WTC11 (cell line): Measurements from ENCODE around the gene MTRF1. TPM values are rescaled to one million over a fixed set of nuclear protein-coding genes. Genes with fewer than 3 reads are reported as not detected.

Experiments used
- ATAC-seq: fragments of 200-7000 bp; cut with Tn5 transposase; 2 replicates; pipeline ENCODE4 v1.10.0; 2021; ENCODE audit warnings: mild to moderate bottlenecking, moderate library complexity
- CTCF ChIA-PET: fragments of 300-600 bp; sonication (Branson Sonifier 250); formaldehyde crosslinking; loops from one replicate; lab custom pipeline; 2021; ENCODE audit warnings: antibody characterized with exemption; lab: Charles Lee
- POLR2A ChIA-PET: fragments of 350-600 bp; sonication (Branson Sonifier 250); formaldehyde crosslinking; loops from one replicate; lab custom pipeline; 2021; ENCODE audit warnings: antibody characterized with exemption; lab: Charles Lee
- DNase-seq: peaks from one replicate; pipeline ENCODE4 v3.0.0; 2021; ENCODE audit warnings: low spot score
- H3K27ac Mint-ChIP-seq: 2 replicates; pipeline ENCODE4 v1.8.0; 2021; ENCODE audit warnings: mixed read lengths
- H3K27me3 Mint-ChIP-seq: 2 replicates; pipeline ENCODE4 v1.8.0; 2021; ENCODE audit warnings: low read depth, mild to moderate bottlenecking, moderate library complexity, mixed read lengths
- H3K36me3 Mint-ChIP-seq: 2 replicates; pipeline ENCODE4 v1.8.0; 2021; ENCODE audit warnings: mixed read lengths
- H3K4me1 Mint-ChIP-seq: 2 replicates; pipeline ENCODE4 v1.8.0; 2022; ENCODE audit warnings: mixed read lengths
- H3K4me3 Mint-ChIP-seq: 2 replicates; pipeline ENCODE4 v1.8.0; 2021; ENCODE audit warnings: mild to moderate bottlenecking, moderate library complexity, mixed read lengths
- H3K9me3 Mint-ChIP-seq: 2 replicates; pipeline ENCODE4 v1.8.0; 2021; ENCODE audit warnings: mixed read lengths
- ESRRA ChIP-seq: sonication (generic); formaldehyde crosslinking; IDR thresholded peaks from 2 replicates; pipeline ENCODE4 v1.8.1; 2022; ENCODE audit warnings: mild to moderate bottlenecking, missing genetic modification reagents, borderline replicate concordance
- FOXK1 ChIP-seq: sonication (generic); formaldehyde crosslinking; IDR thresholded peaks from 2 replicates; pipeline ENCODE4 v1.8.0; 2022; ENCODE audit warnings: mild to moderate bottlenecking, moderate library complexity, missing genetic modification reagents
- GTF2I ChIP-seq: fragments of 250-450 bp; sonication (Bioruptor Pico); conservative IDR thresholded peaks from 2 replicates; pipeline ENCODE4 v1.4.0; 2021; ENCODE audit warnings: mild to moderate bottlenecking
- JUN ChIP-seq: sonication (generic); formaldehyde crosslinking; IDR thresholded peaks from 2 replicates; pipeline ENCODE4 v1.8.0; 2023; ENCODE audit warnings: mild to moderate bottlenecking, missing genetic modification reagents
- KAT7 ChIP-seq: sonication (generic); formaldehyde crosslinking; IDR thresholded peaks from 2 replicates; pipeline ENCODE4 v1.8.1; 2023; ENCODE audit warnings: missing genetic modification reagents, mild to moderate bottlenecking, borderline replicate concordance
- NFATC4 ChIP-seq: fragments of 250-450 bp; sonication (Bioruptor Pico); IDR thresholded peaks from 2 replicates; pipeline ENCODE4 v1.9.0; 2021; ENCODE audit warnings: mild to moderate bottlenecking
- NR1H2 ChIP-seq: sonication (generic); formaldehyde crosslinking; IDR thresholded peaks from 2 replicates; pipeline ENCODE4 v1.9.0; 2021; ENCODE audit warnings: mild to moderate bottlenecking, moderate library complexity, missing genetic modification reagents
- OVOL2 ChIP-seq: fragments of 250-450 bp; sonication (Bioruptor Pico); IDR thresholded peaks from 2 replicates; pipeline ENCODE4 v1.9.0; 2021; ENCODE audit warnings: mild to moderate bottlenecking, borderline replicate concordance
- TCF7 ChIP-seq: sonication (generic); formaldehyde crosslinking; IDR thresholded peaks from 2 replicates; pipeline ENCODE4 v1.8.0; 2022; ENCODE audit warnings: mild to moderate bottlenecking, low read depth, missing genetic modification reagents, moderate library complexity
- ZNF219 ChIP-seq: sonication (generic); formaldehyde crosslinking; IDR thresholded peaks from 2 replicates; pipeline ENCODE4 v1.8.0; 2023; ENCODE audit warnings: missing genetic modification reagents, mild to moderate bottlenecking, borderline replicate concordance
- ZNF263 ChIP-seq: sonication (generic); formaldehyde crosslinking; IDR thresholded peaks from 2 replicates; pipeline ENCODE4 v1.8.1; 2022; ENCODE audit warnings: low read depth, mild to moderate bottlenecking, moderate library complexity, missing genetic modification reagents
- ZNF317 ChIP-seq: sonication (generic); formaldehyde crosslinking; IDR thresholded peaks from 2 replicates; pipeline ENCODE4 v1.8.1; 2023; ENCODE audit warnings: low read depth, mild to moderate bottlenecking, moderate library complexity, missing genetic modification reagents, borderline replicate concordance
- ZNF396 ChIP-seq: fragments of 250-450 bp; sonication (Bioruptor Pico); IDR thresholded peaks from 2 replicates; pipeline ENCODE4 v1.8.0; 2021; ENCODE audit warnings: mild to moderate bottlenecking, moderate library complexity, borderline replicate concordance
- ZNF671 ChIP-seq: fragments of 250-450 bp; sonication (Bioruptor Pico); IDR thresholded peaks from 2 replicates; pipeline ENCODE4 v1.8.0; 2021; ENCODE audit warnings: mild to moderate bottlenecking
- total RNA-seq: library from RNA; stranded (reverse); gene quantifications from 3 replicates; pipeline ENCODE4 v1.2.3, GENCODE V29; 2021
- TF ChIP-seq, protein P1 (sequence below): sonication (generic); formaldehyde crosslinking; IDR thresholded peaks from 2 replicates; pipeline ENCODE4 v1.8.1; 2023; ENCODE audit warnings: mild to moderate bottlenecking, missing genetic modification reagents, borderline replicate concordance
- TF ChIP-seq, protein P2 (sequence below): sonication (generic); formaldehyde crosslinking; IDR thresholded peaks from 2 replicates; pipeline ENCODE4 v1.8.0; 2022; ENCODE audit warnings: mild to moderate bottlenecking, missing genetic modification reagents
- TF ChIP-seq, protein P3 (sequence below): fragments of 250-450 bp; sonication (Bioruptor Pico); IDR thresholded peaks from 2 replicates; pipeline ENCODE4 v1.9.0; 2021; ENCODE audit warnings: moderate library complexity, mild to moderate bottlenecking, inconsistent platforms, borderline replicate concordance
- TF ChIP-seq, protein P4 (sequence below): sonication (generic); formaldehyde crosslinking; IDR thresholded peaks from 2 replicates; pipeline ENCODE4 v1.8.1; 2023; ENCODE audit warnings: mild to moderate bottlenecking, missing genetic modification reagents
- TF ChIP-seq, protein P5 (sequence below): fragments of 250-450 bp; sonication (Bioruptor Pico); IDR thresholded peaks from 2 replicates; pipeline ENCODE4 v1.9.0; 2021; ENCODE audit warnings: mild to moderate bottlenecking
- TF ChIP-seq, protein P6 (sequence below): fragments of 250-450 bp; sonication (Bioruptor Pico); IDR thresholded peaks from 2 replicates; pipeline ENCODE4 v1.9.0; 2021; ENCODE audit warnings: mild to moderate bottlenecking
- TF ChIP-seq, protein P7 (sequence below): sonication (generic); formaldehyde crosslinking; IDR thresholded peaks from 2 replicates; pipeline ENCODE4 v1.8.1; 2023; ENCODE audit warnings: mild to moderate bottlenecking, missing genetic modification reagents

The MTRF1 gene
- total RNA-seq, 1 experiment from 2014 or later = 12.9 TPM

DNA sequence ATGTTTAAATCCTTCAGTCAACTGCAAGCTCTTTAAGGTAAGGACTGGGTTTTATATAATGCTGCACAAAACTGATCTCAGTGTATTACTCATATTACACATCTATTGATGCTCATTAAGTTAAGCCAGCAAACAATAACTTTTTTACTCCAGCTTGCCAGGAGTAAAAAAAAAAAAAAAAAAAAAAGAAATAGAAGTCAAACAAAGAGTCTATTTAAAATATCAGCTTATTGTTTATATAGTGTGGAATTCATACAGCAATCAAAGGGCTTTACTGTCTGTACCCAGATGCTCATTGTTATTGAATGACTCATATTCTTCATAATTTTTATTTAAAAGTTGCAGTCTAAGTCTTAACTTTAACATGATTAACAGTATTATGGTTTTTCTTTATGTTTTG, 47.2 kb downstream of the MTRF1 start (continued):
- TF ChIP-seq, protein P1, sequence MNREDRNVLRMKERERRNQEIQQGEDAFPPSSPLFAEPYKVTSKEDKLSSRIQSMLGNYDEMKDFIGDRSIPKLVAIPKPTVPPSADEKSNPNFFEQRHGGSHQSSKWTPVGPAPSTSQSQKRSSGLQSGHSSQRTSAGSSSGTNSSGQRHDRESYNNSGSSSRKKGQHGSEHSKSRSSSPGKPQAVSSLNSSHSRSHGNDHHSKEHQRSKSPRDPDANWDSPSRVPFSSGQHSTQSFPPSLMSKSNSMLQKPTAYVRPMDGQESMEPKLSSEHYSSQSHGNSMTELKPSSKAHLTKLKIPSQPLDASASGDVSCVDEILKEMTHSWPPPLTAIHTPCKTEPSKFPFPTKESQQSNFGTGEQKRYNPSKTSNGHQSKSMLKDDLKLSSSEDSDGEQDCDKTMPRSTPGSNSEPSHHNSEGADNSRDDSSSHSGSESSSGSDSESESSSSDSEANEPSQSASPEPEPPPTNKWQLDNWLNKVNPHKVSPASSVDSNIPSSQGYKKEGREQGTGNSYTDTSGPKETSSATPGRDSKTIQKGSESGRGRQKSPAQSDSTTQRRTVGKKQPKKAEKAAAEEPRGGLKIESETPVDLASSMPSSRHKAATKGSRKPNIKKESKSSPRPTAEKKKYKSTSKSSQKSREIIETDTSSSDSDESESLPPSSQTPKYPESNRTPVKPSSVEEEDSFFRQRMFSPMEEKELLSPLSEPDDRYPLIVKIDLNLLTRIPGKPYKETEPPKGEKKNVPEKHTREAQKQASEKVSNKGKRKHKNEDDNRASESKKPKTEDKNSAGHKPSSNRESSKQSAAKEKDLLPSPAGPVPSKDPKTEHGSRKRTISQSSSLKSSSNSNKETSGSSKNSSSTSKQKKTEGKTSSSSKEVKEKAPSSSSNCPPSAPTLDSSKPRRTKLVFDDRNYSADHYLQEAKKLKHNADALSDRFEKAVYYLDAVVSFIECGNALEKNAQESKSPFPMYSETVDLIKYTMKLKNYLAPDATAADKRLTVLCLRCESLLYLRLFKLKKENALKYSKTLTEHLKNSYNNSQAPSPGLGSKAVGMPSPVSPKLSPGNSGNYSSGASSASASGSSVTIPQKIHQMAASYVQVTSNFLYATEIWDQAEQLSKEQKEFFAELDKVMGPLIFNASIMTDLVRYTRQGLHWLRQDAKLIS = no peak
- no peak for TF ChIP-seq ZNF219 (CRISPR knock-in tag)
- TF ChIP-seq, all 79 proteins: peak for 0

DNA sequence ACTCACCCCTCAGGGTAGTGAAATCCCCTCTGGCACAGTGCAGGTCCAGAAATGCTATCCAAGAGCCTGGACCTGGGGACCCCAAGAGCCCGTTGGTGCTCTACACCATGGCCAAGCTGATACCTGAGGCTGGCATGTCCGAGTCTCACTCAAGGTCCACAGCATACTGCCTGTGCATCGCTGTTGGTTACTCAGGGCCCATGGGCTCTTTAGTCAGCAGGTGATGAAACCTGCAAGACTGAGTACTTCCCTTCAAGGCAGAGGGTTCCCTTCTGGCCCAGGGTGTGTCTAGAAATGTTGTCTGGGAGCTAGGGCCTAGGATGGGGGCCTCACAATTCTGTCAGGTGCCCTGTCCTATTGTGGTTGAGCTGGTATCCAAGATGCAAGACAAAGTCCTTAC, 49.5 kb downstream of the MTRF1 start:
- peaks cover 32% of the 10 kb centered on the region for H3K9me3 Mint-ChIP-seq
- no peak for TF ChIP-seq FOXK1
- ATAC-seq = no peak
- no peak overlapping the region for H3K4me3 Mint-ChIP-seq
- peaks cover 3% of the 10 kb centered on the region; the same call in 1 of the 2 replicates for H3K27me3 Mint-ChIP-seq
- H3K27ac Mint-ChIP-seq = no peak overlapping the region
- ChIA-PET POLR2A (no interaction called here), CTCF (no interaction called here)
- peaks cover 20% of the 10 kb centered on the region for H3K36me3 Mint-ChIP-seq
- H3K4me1 Mint-ChIP-seq = no peaks in the 10 kb centered on the region
- no peak for DNase-seq

DNA sequence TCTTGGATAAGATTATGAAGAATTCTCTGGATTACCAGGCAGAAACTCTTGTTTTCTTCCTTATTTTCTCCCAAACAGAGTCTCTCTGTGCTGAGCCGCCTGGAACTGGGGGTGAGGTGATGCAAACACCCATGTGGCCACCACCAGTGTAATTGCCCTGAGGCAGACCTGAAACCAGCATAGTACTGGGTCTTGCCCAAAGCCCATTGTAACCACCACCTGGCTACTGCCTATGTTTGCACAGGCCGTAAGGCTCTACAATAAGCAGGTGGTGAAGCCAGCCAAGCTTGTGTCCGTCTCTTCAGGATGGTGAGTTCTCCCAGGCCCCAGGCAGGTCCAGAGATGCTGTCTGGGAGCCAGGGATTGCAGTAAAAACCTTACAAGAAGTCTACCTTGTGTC, 50.1 kb downstream of the MTRF1 start:
- H3K27me3 Mint-ChIP-seq = peaks cover 3% of the 10 kb centered on the region; the same call in 1 of the 2 replicates
- ATAC-seq = no peak
- H3K9me3 Mint-ChIP-seq = peaks cover 38% of the 10 kb centered on the region
- no peaks in the 10 kb centered on the region for H3K4me1 Mint-ChIP-seq
- H3K27ac Mint-ChIP-seq = no peak overlapping the region
- H3K4me3 Mint-ChIP-seq = no peak overlapping the region
- peaks cover 20% of the 10 kb centered on the region for H3K36me3 Mint-ChIP-seq
- DNase-seq = no peak
- CTCF ChIA-PET = interaction anchor here (1.4 kb wide), 1 partner anchor 9 kb away, joined by 3 read pairs; no protein-coding TSS in a partner anchor
- POLR2A ChIA-PET = no interaction called here
- TF ChIP-seq KAT7 (CRISPR knock-in tag) = no peak
- TF ChIP-seq, protein P2, sequence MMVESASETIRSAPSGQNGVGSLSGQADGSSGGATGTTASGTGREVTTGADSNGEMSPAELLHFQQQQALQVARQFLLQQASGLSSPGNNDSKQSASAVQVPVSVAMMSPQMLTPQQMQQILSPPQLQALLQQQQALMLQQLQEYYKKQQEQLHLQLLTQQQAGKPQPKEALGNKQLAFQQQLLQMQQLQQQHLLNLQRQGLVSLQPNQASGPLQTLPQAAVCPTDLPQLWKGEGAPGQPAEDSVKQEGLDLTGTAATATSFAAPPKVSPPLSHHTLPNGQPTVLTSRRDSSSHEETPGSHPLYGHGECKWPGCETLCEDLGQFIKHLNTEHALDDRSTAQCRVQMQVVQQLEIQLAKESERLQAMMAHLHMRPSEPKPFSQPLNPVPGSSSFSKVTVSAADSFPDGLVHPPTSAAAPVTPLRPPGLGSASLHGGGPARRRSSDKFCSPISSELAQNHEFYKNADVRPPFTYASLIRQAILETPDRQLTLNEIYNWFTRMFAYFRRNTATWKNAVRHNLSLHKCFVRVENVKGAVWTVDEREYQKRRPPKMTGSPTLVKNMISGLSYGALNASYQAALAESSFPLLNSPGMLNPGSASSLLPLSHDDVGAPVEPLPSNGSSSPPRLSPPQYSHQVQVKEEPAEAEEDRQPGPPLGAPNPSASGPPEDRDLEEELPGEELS (CRISPR knock-in tag) = no peak
- TF ChIP-seq, protein P3, sequence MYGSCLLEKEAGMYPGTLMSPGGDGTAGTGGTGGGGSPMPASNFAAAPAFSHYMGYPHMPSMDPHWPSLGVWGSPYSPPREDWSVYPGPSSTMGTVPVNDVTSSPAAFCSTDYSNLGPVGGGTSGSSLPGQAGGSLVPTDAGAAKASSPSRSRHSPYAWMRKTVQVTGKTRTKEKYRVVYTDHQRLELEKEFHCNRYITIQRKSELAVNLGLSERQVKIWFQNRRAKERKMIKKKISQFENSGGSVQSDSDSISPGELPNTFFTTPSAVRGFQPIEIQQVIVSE (CRISPR knock-in tag) = no peak
- TF ChIP-seq ZNF263 (CRISPR knock-in tag) = no peak
- TF ChIP-seq, protein P4, sequence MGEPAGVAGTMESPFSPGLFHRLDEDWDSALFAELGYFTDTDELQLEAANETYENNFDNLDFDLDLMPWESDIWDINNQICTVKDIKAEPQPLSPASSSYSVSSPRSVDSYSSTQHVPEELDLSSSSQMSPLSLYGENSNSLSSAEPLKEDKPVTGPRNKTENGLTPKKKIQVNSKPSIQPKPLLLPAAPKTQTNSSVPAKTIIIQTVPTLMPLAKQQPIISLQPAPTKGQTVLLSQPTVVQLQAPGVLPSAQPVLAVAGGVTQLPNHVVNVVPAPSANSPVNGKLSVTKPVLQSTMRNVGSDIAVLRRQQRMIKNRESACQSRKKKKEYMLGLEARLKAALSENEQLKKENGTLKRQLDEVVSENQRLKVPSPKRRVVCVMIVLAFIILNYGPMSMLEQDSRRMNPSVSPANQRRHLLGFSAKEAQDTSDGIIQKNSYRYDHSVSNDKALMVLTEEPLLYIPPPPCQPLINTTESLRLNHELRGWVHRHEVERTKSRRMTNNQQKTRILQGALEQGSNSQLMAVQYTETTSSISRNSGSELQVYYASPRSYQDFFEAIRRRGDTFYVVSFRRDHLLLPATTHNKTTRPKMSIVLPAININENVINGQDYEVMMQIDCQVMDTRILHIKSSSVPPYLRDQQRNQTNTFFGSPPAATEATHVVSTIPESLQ (CRISPR knock-in tag) = no peak
- no peak for TF ChIP-seq JUN (CRISPR knock-in tag)
- TF ChIP-seq GTF2I (CRISPR knock-in tag) = no peak
- TF ChIP-seq ZNF671 (CRISPR knock-in tag) = no peak
- TF ChIP-seq NFATC4 (CRISPR knock-in tag) = no peak
- TF ChIP-seq ESRRA = no peak
- TF ChIP-seq, protein P5, sequence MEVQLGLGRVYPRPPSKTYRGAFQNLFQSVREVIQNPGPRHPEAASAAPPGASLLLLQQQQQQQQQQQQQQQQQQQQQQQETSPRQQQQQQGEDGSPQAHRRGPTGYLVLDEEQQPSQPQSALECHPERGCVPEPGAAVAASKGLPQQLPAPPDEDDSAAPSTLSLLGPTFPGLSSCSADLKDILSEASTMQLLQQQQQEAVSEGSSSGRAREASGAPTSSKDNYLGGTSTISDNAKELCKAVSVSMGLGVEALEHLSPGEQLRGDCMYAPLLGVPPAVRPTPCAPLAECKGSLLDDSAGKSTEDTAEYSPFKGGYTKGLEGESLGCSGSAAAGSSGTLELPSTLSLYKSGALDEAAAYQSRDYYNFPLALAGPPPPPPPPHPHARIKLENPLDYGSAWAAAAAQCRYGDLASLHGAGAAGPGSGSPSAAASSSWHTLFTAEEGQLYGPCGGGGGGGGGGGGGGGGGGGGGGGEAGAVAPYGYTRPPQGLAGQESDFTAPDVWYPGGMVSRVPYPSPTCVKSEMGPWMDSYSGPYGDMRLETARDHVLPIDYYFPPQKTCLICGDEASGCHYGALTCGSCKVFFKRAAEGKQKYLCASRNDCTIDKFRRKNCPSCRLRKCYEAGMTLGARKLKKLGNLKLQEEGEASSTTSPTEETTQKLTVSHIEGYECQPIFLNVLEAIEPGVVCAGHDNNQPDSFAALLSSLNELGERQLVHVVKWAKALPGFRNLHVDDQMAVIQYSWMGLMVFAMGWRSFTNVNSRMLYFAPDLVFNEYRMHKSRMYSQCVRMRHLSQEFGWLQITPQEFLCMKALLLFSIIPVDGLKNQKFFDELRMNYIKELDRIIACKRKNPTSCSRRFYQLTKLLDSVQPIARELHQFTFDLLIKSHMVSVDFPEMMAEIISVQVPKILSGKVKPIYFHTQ (CRISPR knock-in tag) = no peak
- TF ChIP-seq TCF7 (CRISPR knock-in tag) = no peak
- TF ChIP-seq, protein P6, sequence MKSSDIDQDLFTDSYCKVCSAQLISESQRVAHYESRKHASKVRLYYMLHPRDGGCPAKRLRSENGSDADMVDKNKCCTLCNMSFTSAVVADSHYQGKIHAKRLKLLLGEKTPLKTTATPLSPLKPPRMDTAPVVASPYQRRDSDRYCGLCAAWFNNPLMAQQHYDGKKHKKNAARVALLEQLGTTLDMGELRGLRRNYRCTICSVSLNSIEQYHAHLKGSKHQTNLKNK (CRISPR knock-in tag) = no peak
- TF ChIP-seq NR1H2 (CRISPR knock-in tag) = no peak
- no peak for TF ChIP-seq ZNF396 (CRISPR knock-in tag)
- TF ChIP-seq, protein P7, sequence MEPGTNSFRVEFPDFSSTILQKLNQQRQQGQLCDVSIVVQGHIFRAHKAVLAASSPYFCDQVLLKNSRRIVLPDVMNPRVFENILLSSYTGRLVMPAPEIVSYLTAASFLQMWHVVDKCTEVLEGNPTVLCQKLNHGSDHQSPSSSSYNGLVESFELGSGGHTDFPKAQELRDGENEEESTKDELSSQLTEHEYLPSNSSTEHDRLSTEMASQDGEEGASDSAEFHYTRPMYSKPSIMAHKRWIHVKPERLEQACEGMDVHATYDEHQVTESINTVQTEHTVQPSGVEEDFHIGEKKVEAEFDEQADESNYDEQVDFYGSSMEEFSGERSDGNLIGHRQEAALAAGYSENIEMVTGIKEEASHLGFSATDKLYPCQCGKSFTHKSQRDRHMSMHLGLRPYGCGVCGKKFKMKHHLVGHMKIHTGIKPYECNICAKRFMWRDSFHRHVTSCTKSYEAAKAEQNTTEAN (CRISPR knock-in tag) = no peak
- TF ChIP-seq ZNF317 (CRISPR knock-in tag) = no peak
- TF ChIP-seq OVOL2 (CRISPR knock-in tag) = no peak
